Activated CD8-positive, alpha-beta memory T cell treated with anti-CD3 and anti-CD28 coated beads for 4 hours (primary cell): ENCODE results near the gene CRTAP.
"Not testable (repeated sequence)": the region's sequence is repeated elsewhere in the genome, so short reads cannot be mapped to it uniquely, and the experiment has no call there.

Experiments used
- DNase-seq, 2 donors: peaks; one replicate each; pipeline ENCODE4 v3.0.0-alpha.2; 2020; ENCODE audit warnings: low read depth in 2 of 2

Gene CRTAP

DNA sequence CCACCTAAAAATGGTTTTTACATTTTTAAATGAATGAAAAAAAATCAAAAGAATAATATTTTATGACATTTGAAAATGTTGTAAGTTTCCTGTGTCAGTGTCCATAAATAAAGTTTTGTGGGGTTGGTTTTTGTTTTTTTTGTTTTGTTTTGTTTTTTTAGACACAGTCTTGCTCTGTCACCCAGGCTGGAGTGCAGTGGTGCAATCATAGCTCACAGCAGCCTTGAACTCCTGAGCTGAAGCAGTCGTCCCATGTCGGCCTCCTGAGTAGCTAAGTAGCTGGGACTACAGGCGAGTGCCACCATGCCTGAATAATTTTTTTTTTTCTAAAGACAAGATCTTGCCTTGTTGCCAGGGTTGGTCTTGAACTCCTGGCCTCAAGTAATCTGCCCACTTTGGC lies 14.1 kb upstream of the CRTAP start:
- DNase-seq, result no peak

DNA sequence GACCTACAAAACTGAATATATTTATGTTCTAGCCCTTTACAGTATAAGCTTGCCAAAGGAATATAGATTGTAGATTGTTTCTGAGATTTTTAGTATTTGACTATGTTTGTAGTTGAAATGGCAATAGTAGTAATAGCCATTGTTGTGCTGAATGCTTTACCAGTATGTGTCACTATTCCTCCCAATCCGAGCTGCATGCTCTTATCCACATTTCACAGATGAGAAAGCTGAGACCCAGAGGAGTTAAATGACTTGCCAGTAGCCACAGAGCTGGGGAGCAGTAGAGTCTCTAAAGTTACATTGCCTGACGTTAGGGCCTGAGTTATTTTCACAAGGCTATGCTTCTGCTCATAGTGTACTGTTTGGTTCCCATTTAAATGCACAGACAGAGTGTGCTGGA lies 13.6 kb upstream of the CRTAP start:
- no peak for DNase-seq

DNA sequence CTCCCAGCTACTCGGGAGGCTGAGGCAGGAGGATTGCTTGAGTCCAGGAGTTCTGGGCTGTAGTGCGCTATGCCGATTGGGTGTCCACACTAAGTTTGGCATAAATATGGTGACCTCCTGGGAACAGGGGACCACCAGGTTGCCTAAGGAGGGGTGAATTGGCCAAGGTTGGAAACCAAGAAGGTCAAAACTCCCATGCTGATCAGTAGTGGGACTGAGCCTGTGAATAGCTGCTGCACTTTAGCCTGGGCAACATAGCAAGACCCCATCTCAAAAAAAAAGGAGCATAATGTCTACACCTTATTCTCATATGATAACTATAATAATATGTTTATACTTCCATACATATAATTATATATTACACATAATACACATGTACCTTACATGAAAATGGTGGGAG lies 10.8 kb upstream of the CRTAP start:
- no peak for DNase-seq

DNA sequence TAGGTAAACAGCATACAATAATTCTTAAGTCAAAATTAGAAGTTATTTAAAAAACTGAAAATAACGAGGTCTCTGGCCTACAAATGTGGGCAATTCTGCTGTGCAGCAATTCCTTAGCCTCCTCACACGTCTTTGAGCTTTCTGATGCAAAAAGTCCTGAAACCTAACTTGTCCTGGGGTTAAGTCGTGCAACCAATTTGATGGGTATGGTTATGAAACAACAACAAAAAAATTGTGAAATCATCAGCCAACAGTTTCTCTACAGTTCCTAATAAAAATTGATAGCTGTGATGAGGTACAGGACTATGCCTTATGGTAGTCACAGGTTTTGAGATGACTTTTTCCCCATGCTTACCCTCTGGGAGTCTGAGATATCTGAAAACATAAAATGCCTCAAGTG lies 10.3 kb upstream of the CRTAP start:
- DNase-seq, result no peak

DNA sequence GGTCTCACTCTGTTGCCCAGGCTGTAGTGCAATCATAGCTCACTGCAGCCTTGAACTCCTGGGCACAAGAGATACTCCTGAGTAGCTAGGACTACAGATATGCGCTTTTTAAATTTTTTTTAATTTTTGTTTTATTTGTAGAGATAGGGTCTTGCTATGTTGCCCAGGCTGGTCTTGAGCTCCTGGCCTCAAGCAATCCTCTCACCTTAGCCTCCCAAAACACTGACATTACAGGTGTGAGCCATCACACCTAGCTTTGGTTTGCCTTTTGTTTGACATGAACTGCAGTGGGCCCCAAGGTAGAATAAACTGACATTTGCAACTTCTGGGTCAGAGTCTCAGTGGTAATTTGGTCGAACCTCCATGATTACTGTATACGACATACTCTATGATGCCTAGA lies 9.0 kb upstream of the CRTAP start:
- no peak for DNase-seq

DNA sequence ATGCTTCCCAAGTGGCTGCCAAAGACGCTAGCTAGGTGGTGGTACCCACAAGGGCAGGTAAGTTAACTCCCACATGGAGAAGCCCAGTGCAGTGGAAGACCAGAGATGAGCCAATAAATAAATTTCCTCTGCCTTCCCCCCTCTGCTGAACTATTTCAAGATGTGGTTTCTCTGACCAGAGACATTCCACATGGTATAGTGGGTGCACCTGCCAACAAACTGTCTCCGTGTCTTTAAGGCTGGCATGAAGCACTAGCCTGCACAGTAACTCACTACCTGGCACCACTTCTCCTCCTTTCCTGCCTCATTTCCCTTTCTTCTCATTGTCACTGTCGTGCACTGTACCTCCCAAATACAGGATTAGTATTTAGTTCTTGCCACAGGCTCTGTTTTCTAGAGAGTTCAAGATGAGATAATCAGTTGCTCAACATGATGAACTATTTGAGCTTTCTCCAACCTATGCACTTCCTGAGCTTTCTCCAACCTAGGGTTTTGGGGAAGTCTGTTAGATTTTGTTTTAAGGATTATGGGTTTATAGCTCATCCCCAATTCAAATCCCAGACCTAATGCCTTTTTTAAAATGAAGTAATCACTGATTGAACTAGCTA lies 8.4 kb upstream of the CRTAP start:
- DNase-seq, result no peak

DNA sequence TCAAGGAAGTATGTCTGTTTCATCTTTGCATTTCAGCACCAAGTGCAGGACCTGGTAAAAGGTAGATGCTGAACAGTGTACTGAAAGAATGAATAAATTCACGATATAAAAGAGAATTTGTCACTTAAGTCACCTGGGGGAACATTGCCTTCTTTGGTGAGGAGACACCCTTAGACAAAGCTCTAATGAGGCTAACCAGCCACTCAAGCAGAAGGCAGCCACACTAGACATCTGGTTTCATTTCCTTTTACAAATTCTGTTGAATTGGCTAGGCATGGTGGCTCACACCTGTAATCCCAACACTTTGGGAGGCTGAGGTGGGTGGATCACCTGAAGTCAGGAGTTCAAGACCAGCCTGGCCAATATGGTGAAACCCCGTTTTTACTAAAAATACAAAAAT lies 7.0 kb upstream of the CRTAP start:
- not testable (repeated sequence) for DNase-seq

DNA sequence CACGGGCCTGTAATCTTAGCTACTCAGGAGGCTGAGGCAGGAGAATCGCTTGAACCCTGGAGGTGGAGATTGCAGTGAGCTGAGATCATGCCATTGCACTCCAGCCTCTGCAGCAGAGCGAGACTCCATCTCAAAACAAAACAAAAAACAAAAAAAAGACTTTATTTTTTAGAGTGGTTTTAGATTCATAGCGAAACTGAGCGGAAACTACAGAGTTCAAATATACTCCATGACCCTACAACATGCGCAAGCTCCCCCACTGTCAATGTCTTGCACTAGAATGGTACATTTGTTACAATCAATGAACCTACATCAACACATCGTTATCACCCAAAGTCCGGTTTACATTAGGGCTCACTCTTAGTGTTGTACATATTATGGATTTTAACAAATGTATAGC lies 2.2 kb upstream of the CRTAP start:
- no peak for DNase-seq

DNA sequence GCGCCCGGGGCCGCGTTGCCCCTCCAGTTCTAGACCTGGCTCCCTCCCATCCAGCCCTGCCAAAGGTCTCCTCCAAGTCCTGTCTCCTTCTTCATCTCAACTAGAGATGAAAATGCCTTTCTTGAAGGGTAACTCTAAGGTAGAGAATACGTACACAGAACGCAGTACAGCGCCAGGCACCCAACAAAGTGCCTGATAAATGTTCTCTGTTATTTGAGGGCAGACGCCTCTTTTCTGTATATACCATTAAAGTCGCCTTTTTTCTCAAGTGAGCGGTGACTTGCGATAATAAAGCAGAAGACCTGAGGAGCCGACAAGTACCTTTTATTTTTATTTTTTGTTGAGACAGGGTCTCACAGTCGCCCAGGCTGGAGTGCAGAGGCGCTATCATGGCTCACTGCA lies 809 bp downstream of the CRTAP start:
- no peak for DNase-seq

DNA sequence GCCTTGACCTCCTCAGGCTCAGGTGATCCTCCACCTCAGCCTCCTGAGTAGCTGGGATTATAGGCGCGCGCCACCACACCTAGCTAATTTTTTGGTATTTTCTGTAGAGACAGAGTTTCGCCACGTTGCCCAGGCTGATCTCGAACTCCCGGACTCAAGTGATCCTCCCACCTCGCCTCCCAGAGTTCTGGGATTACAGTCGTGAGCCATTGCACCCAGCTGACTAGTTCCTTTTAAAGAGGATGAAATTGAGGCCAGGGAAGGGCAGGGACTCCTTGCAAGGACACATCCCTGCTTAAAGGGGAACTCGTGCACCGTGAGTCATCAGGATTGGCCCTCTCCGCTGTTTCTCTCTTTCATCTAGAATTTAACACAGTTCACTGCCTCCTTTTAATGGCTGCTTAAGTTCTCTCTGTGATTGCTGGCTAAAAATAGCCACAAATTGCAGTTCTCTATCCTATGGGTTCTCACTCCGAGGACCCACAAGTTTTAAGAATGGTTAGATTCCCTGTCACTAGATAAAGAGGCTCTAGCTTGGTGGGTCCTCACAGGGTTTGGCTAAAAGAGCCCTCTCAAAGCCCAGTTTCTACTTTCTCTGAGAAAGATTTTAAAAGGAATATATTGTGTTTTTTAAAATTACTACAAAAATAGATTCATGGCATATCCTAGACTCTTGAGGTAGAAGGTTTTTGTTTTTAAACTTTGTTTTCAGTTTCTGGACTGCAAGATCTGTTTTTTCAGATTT lies 1.4 kb downstream of the CRTAP start:
- DNase-seq, result no peak

DNA sequence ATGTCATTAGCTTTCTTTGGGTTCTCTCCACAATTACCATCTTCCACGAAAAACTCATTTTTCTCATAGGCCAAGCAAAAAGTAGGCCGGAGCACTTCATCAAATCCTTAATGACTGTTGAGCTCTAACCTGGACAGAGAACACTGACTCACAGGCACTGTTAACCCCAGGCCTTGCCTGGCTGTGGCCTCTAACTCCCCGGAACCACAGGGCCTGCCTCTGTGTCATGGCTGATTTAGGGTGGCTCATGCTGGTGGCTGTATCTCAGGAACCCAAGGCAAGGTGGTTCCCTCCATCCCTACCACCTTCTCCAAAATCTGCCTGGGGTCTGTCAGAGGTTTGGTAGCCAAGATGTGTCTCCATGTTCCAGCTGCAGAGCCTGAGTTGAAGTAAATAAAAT lies 3.6 kb downstream of the CRTAP start:
- no peak for DNase-seq

DNA sequence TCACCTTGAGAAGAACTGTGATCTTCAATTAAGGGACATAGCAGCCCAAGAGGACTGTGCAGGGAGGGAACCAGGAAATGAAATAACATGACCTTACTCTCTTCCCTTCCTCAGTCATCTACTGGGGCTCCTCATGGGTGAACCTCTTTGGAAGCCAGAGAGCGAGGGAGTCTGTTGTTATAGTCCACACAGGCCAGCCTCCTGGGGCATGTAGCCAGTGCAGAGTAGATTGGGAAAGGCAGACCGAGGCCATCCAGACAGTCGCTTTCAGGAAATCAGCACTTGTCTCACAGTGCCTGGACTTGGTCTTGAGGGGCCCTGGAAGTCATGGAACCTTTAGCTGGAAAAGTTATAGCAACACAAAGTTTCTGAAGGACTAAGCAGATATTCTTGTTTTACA lies 6.1 kb downstream of the CRTAP start:
- DNase-seq, result no peak

DNA sequence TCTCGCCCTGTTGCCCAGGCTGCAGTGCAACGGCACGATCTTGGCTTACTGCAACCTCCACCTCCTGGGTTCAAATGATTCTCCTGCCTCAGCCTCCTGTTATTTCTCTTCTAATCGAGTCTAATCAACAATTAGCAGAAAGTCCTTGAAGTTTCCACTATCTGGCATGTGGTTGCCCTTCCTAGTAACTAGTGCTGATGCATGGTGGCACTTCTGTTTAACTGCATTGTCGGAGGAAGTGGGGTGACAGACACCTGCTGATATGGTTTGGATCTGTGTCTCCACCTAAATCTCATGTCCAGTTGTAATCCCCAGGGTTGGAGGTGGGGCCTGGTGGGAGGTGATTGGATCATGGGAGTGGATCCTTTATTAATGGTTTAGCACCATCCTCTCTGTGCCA lies 9.2 kb downstream of the CRTAP start:
- DNase-seq, result no peak

DNA sequence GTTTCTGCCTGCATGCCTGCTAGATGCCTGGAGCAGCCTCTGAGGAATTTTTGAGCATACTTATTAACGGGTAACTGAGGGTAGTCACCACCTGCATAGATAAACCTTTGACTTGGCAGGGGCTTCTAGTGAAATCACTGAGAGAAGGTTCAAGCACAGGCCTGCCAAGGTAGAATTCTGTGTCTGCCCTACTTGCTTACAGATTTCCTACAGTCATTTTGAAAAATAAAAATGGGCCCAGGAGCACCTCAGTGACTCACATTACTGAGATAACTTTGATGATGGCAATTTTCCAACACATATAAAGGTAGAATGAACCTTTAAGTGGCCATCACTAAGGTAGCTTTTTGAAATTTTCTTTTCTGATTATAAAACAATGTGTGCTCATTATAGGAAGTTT lies 10.8 kb downstream of the CRTAP start:
- no peak for DNase-seq

DNA sequence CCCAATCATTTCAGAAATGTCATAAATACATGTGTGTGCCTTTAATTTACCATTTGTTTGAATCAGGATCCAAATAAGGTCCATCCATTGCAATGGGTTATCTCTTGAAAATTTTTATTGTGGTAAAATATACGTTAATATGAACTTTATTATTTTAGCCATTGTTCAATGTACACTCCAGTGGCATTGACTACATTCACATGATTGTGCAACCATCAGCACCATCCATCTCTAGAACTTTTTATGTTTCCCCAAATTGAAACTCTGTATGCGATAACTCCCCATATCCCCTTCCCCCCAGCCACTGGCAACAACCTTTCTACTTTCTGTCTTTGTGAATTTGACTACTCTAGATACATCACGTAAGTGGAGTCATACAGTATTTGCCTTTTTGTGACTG lies 12.0 kb downstream of the CRTAP start:
- DNase-seq, result no peak

DNA sequence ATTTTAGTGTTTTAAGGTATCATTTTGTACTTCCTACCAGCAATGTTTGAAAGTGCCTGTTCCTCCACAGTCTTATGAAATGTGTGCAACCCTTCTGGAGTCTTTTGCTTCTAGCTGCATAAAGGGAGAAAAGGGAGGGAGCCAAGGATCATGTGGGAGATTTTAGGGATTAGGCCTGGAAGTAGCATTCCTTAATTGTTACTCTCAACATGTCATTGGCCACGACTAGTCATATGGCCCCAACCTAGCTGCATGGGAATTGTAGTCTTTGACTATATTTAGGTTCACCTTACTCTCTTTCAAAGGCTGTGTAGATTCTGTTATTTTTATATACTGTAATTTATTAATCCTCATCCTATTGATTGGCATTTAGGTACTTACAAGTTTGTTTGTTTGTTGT lies 14.9 kb downstream of the CRTAP start:
- DNase-seq, result no peak

DNA sequence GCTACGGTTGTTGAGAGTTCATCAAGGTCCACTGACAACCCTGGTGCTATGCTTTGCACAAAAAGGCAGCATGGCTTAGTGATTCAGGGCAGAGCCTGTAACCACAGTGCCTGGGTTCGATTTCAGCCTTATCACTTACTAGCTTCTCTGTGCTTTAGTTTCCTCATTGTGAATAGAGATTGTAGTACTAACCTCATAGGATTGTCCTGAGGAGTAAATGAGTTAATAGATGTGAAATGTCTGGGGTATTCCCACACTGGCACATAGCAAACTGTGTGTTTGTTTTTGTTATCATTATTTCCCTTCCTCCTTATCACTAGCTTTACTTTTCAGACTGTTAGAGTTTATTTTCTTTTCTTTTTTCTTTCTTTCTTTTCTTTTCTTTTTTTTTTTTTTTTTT lies 16.3 kb downstream of the CRTAP start:
- DNase-seq, result no peak

DNA sequence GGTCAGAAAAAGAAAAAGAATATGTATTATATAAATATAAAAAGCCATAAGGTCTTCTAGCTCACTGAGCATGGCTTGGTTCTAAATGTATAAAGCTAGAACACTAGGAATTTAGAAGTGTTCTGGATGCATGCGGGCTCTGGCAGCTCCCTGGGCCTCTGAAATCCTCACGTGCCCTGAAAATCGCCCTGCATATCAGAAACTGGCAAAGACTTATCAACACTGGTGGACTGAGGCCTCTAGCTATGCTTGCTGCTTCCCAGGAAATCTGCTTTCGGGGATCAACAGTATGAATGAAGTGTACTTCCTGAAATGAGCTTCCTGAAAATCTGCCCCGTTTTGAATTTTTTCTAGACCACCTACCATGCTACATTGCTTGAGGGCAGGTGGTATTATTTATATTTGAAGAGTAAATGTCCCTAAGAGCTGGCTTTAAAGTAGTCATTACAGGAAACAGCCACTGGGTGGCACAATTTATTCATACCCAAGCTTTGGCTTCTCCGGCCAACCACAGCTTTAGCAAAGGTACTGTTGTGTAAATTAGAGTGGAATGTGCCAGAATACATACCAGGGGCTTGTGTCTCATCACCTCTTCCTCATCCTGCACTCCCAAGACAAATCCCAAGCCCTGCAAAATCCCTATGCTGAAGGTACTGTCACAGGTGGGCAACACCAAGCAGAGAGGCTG lies 17.7 kb downstream of the CRTAP start:
- no peak for DNase-seq

DNA sequence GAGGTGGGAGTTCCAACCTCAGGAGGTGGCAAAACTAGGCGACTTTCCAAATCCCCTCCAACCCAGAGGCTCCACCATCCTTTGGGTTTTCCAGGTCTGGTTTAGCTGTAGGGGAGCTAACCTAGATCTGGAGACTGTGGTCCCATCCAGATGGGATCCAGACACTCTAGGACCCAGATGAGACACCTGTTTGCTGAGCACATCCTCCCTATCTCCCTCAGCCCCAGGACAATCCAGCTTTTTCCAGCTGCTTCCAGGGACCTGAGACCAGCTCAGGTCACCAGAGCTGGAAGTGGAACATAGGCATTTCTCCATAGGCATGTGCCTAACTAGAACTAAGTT lies 18.2 kb downstream of the CRTAP start:
- no peak for DNase-seq

DNA sequence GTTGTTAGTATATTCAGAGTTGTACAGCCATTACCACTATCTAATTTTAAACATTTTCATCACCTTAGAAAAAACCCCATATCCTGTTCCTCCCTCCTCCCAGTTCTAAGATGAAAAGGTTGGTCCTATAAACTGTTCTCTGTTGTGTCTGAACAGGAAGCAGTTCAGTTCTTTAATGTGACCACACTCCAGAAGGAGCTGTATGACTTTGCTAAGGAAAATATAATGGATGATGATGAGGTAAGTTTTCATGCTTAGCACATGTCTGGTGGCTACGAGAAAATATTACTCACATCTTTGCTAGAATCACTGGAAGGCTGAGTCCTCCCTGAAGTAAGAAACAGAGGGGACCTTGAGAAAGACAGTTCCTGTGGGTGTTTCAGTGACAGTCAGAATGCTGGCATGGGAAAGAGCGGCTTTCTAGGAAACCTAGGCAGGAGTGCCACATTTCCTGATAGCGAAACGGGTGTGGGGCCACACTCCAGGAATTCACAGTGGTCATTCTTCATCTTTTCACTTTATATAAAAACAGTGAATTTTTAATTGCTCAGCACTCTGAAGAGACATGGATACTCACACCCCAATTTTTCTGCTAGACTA lies 20.3 kb downstream of the CRTAP start:
- DNase-seq, result no peak

DNA sequence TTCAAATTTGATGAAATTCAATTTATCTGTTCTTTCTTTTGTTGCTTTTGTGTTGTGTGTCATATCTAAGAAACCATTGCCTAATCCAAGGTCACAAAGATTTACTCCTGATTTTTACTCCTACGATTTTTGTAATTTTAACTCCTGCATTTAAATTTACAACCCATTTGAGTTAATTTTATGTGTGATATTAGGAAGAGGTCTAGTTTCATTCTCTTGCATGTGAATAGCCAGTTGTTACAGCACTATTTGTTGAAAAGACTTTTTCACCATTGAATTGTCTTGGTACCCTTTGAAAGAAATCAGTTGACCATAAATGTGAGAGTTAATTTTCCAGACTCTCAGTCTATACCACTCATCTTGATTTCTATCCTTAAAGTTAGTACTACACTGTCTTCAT lies 23.9 kb downstream of the CRTAP start:
- no peak for DNase-seq

DNA sequence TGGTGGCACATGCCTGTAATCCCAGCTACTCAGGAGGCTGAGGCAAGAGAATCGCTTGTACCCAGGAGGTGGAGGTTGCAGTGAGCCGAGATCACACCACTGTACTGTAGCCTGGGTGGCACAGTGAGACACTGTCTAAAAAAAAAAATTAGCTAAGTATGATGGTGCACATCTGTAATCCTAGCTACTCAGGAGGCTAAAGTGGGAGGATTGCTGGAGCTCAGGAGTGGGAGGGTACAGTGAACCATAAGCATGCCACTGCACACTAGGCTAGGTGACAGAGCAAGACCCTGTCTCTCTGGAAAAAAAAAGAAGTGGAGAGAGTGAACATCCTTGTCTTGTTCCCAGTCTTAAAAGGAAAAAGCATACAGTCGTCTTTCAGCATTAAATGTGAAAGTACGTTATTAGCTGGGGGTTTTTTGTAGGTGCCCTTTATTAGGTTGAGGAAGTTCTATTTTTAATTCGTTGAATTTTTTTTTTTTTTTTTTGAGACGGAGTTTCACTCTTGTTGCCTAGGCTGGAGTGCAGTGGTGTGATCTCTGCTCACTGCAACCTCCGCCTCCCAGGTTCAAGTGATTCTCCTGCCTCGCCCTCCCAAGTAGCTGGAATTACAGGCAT lies 25.3 kb downstream of the CRTAP start:
- DNase-seq, result not testable (repeated sequence)

DNA sequence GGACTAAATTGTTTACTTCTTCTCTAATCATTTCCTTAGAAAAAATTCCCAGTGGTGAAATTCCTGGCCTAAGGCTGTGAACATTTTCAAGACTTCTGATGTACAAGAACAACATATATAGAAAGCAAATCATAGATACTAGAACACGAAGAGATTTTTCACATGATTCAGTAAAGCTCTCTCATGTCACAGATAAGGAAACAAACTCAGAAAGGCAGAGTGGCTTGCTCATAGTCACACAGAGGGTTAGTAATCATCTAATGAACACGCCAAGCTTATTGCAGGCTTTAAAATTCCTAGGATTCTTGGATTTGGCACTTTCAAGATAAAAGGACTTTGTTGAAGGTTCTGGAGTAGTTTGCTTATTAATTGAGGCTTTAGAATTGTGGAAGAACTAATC lies 26.2 kb downstream of the CRTAP start:
- DNase-seq, result no peak
